NB4 (cell line): ENCODE results near the gene SCUBE3.
A peak's percentile ranks its signal among the peaks of the same experiment; 100 is the strongest.

Experiments used
- CTCF ChIP-seq: IDR thresholded peaks from one replicate; pipeline ENCODE4 v1.5.1; 2012; ENCODE audit warnings: low read depth, low read length
- MYC ChIP-seq: IDR thresholded peaks from 2 replicates; pipeline ENCODE4 v1.6.1; 2011; ENCODE audit warnings: low read depth, low read length
- POLR2A ChIP-seq: IDR thresholded peaks from 2 replicates; pipeline ENCODE4 v1.6.1; 2011; ENCODE audit warnings: mild to moderate bottlenecking; ENCODE audit not compliant: insufficient read length; ENCODE audit errors: extremely low read depth

GRCh38 chr6:35218456-35218855 lies 4.7 kb downstream of the SCUBE3 start:
- no peak for TF ChIP-seq CTCF
- TF ChIP-seq POLR2A, result no peak
- TF ChIP-seq MYC, result peak; percentile 2; the same call in 1 of the 2 replicates
